Progenitor cell of endocrine pancreas (in vitro differentiated cells): ENCODE results near the gene H2BW2. TPM values are rescaled to one million over a fixed set of nuclear protein-coding genes. Genes with fewer than 3 reads are reported as not detected.
"Not testable (repeated sequence)": the region's sequence is repeated elsewhere in the genome, so short reads cannot be mapped to it uniquely, and the experiment has no call there.

Source experiments
- DNase-seq: peaks from one replicate; pipeline ENCODE4 v3.0.0; 2021; ENCODE audit warnings: low spot score; ENCODE audit not compliant: unreplicated experiment
- H3K27ac Mint-ChIP-seq: 2 replicates; pipeline ENCODE4 v1.8.0; 2021; ENCODE audit warnings: mild to moderate bottlenecking, moderate library complexity, mixed read lengths
- H3K27me3 Mint-ChIP-seq: 2 replicates; pipeline ENCODE4 v1.8.0; 2021; ENCODE audit warnings: mixed read lengths
- H3K36me3 Mint-ChIP-seq: 2 replicates; pipeline ENCODE4 v1.8.0; 2022; ENCODE audit warnings: mixed read lengths; ENCODE audit not compliant: insufficient read depth
- H3K4me1 Mint-ChIP-seq: 2 replicates; pipeline ENCODE4 v1.8.0; 2021; ENCODE audit warnings: low read depth, mixed read lengths
- H3K4me3 Mint-ChIP-seq: 2 replicates; pipeline ENCODE4 v1.8.0; 2021; ENCODE audit warnings: low read depth, mild to moderate bottlenecking, moderate library complexity, mixed read lengths
- H3K9me3 Mint-ChIP-seq: 2 replicates; pipeline ENCODE4 v1.8.0; 2021; ENCODE audit warnings: low read depth, mixed read lengths
- CTCF ChIP-seq: fragments of 200-600 bp; sonication (generic); IDR thresholded peaks from one replicate; pipeline ENCODE4 v1.5.0; 2021; ENCODE audit warnings: antibody characterized with exemption, mild to moderate bottlenecking; ENCODE audit not compliant: unreplicated experiment
- long read RNA-seq: library from polyadenylated mRNA; unstranded; transcript quantifications from one replicate; pipeline ENCODE4 v2.0.0, GENCODE V29; 2020
- total RNA-seq: library from RNA; stranded (reverse); gene quantifications from 2 replicates; pipeline ENCODE4 v1.2.1, GENCODE V29; 2021

Gene H2BW2
- total RNA-seq, result not detected in 2 replicates
- long read RNA-seq, partial matches to known transcripts, result 0 of 1 reads
- long read RNA-seq, other reads (novel, unspliced or antisense), result 1 of 1 reads

- no peak for DNase-seq
- no peak within 1 kb of the TSS for H3K27ac Mint-ChIP-seq
- no peaks in the 10 kb centered on the region for H3K27me3 Mint-ChIP-seq
- no peak for TF ChIP-seq CTCF
- H3K4me3 Mint-ChIP-seq, result no peak within 1 kb of the TSS
- peaks cover 33% of the 10 kb centered on the region for H3K9me3 Mint-ChIP-seq
- no peaks in the 10 kb centered on the region for H3K4me1 Mint-ChIP-seq
- no peaks in the 10 kb centered on the region for H3K36me3 Mint-ChIP-seq
These were observed at the start of gene H2BW2 for GRCh38 chrX:104039689-104040505. H2BW2 (plus strand) TSS chrX:104039956; CDS start chrX:104039995, 39 bp downstream.

GRCh38 chrX:103999234-103999633, 40.5 kb upstream of the H2BW2 start:
- H3K4me1 Mint-ChIP-seq, result peaks cover 8% of the 10 kb centered on the region
- H3K4me3 Mint-ChIP-seq, result no peak overlapping the region
- H3K9me3 Mint-ChIP-seq, result peaks cover 4% of the 10 kb centered on the region
- no peak for DNase-seq
- no peak overlapping the region for H3K27ac Mint-ChIP-seq
- TF ChIP-seq CTCF, result no peak
- peaks cover 66% of the 10 kb centered on the region for H3K27me3 Mint-ChIP-seq
- H3K36me3 Mint-ChIP-seq, result peaks cover 2% of the 10 kb centered on the region

GRCh38 chrX:104008831-104009230, 30.9 kb upstream of the H2BW2 start:
- Mint-ChIP-seq H3K36me3 (no peaks in the 10 kb centered on the region), H3K4me1 (no peaks in the 10 kb centered on the region), H3K27me3 (peaks cover 59% of the 10 kb centered on the region), H3K27ac (no peak overlapping the region), H3K4me3 (no peak overlapping the region), H3K9me3 (peaks cover 38% of the 10 kb centered on the region)
- TF ChIP-seq CTCF, result no peak
- no peak for DNase-seq

- Mint-ChIP-seq H3K27me3 (peaks cover 31% of the 10 kb centered on the region), H3K9me3 (peaks cover 35% of the 10 kb centered on the region), H3K4me1 (no peaks in the 10 kb centered on the region), H3K36me3 (no peaks in the 10 kb centered on the region), H3K4me3 (no peak overlapping the region), H3K27ac (no peak overlapping the region)
- no peak for TF ChIP-seq CTCF
- DNase-seq, result no peak
These were observed 26.6 kb upstream of the H2BW2 start for GRCh38 chrX:104013158-104013557.

GRCh38 chrX:104013606-104014005, 26.1 kb upstream of the H2BW2 start, which contains the start of gene H2BW1:
H2BW1 (minus strand) TSS chrX:104013708; CDS start chrX:104013576, 132 bp downstream.
- no peak for DNase-seq
- peaks cover 37% of the 10 kb centered on the region for H3K9me3 Mint-ChIP-seq
- TF ChIP-seq CTCF, result no peak

GRCh38 chrX:104015576-104015975, 24.2 kb upstream of the H2BW2 start:
- H3K9me3 Mint-ChIP-seq, result peaks cover 39% of the 10 kb centered on the region
- H3K36me3 Mint-ChIP-seq, H3K4me1 Mint-ChIP-seq, H3K4me3 Mint-ChIP-seq, H3K27ac Mint-ChIP-seq, DNase-seq: not testable (repeated sequence)
- H3K27me3 Mint-ChIP-seq, result peaks cover 21% of the 10 kb centered on the region

More at GRCh38 chrX:104013606-104014005, 26.1 kb upstream of the H2BW2 start, which contains the start of gene H2BW1:
- H3K27ac Mint-ChIP-seq, result no peak within 1 kb of the TSS
- H3K36me3 Mint-ChIP-seq, result no peaks in the 10 kb centered on the region
- H3K4me1 Mint-ChIP-seq, result no peaks in the 10 kb centered on the region
- peaks cover 34% of the 10 kb centered on the region for H3K27me3 Mint-ChIP-seq
- no peak within 1 kb of the TSS for H3K4me3 Mint-ChIP-seq
